OCI-LY3 (cell line): Measurements from ENCODE around the gene ARL13B.
"Not testable (repeated sequence)": the region's sequence is repeated elsewhere in the genome, so short reads cannot be mapped to it uniquely, and the experiment has no call there.

ENCODE experiments used
- H2AFZ ChIP-seq: fragments of 200-600, 300-600 bp; shearing (Covaris generic); 2 replicates; pipeline ENCODE4 v1.6.0; 2014; ENCODE audit warnings: antibody characterized with exemption, low read depth, low read length
- H3K27ac ChIP-seq: fragments of 200-600, 300-600 bp; sonication (generic); 2 replicates; pipeline ENCODE4 v1.5.1; 2014; ENCODE audit warnings: mild to moderate bottlenecking, low read length, moderate library complexity, mixed read lengths
- H3K27me3 ChIP-seq: fragments of 200-600, 300-600 bp; sonication (generic); 2 replicates; pipeline ENCODE4 v1.6.1; 2014; ENCODE audit warnings: low read depth, low read length, mixed read lengths
- H3K36me3 ChIP-seq: fragments of 200-600, 300-600 bp; sonication (generic); replicated peaks from 2 replicates; pipeline ENCODE3; 2014; ENCODE audit warnings: low read depth, low read length, mixed read lengths
- H3K4me1 ChIP-seq: fragments of 300-600, 200-600 bp; sonication (generic); 2 replicates; pipeline ENCODE4 v1.6.1; 2014; ENCODE audit warnings: low read length, mixed read lengths
- H3K4me2 ChIP-seq: fragments of 200-600, 300-600 bp; sonication (generic); 2 replicates; pipeline ENCODE4 v1.6.1; 2014; ENCODE audit warnings: low read length, mixed read lengths
- H3K4me3 ChIP-seq: fragments of 300-600, 200-600 bp; sonication (generic); 2 replicates; pipeline ENCODE4 v1.5.1; 2014; ENCODE audit warnings: antibody characterized with exemption, mild to moderate bottlenecking, low read length, moderate library complexity
- H3K79me2 ChIP-seq: fragments of 300-600, 200-600 bp; shearing (Covaris generic); 2 replicates; pipeline ENCODE4 v1.6.1; 2014; ENCODE audit warnings: mild to moderate bottlenecking, low read length, mixed read lengths
- H3K9ac ChIP-seq: fragments of 300-600, 200-600 bp; shearing (Covaris generic); 2 replicates; pipeline ENCODE4 v1.6.0; 2014; ENCODE audit warnings: mild to moderate bottlenecking, low read length, moderate library complexity
- H3K9me3 ChIP-seq: fragments of 200-600, 300-600 bp; shearing (Covaris generic); 2 replicates; pipeline ENCODE4 v1.6.1; 2014; ENCODE audit warnings: low read length, mixed read lengths; ENCODE audit not compliant: insufficient read depth
- H4K20me1 ChIP-seq: fragments of 200-600, 300-600 bp; sonication (generic); 2 replicates; pipeline ENCODE4 v1.6.1; 2016; ENCODE audit warnings: low read length, mixed read lengths; ENCODE audit not compliant: insufficient read depth
- EZH2phosphoT487 ChIP-seq: fragments of 200-600 bp; shearing (Covaris generic); IDR thresholded peaks from 2 replicates; pipeline ENCODE4 v1.6.1; 2018; ENCODE audit warnings: antibody characterized with exemption, mixed run types, low read depth
- TF ChIP-seq, protein P1 (sequence below): fragments of 200-600, 300-600 bp; sonication (generic); IDR thresholded peaks from 2 replicates; pipeline ENCODE4 v1.5.1; 2014; ENCODE audit warnings: antibody characterized with exemption, low read length, low read depth

ARL13B gene

DNA sequence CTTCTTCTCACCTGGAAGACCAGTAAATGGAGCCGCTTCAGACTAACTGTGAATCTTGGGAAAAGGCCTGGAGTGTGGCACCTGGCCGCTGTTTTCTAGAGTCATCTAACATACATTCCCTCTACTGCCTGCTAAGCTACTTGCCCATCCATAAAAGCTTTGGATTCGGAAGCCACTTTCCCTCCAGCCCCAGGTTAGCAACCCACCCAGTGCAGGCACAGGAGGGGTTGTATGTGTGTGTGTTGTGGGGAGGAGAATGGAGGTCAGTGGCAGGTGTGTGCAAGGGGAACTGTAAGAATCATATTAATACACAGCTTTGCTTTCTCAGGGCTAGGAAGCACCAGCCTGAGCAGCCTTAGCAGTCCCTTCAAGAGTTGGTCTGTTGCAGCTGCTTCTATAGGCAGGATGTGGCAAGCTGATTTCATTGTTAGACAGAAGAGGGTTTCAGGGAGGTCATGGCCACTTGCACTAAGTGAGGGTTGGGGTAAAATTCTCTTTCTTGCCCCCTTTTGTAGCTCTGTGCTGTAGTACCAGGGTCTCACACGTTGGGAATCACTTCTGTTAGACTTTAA lies 91.8 kb downstream of the ARL13B start:
- Histone ChIP-seq H3K4me1 (peaks cover 42% of the 10 kb centered on the region), H3K36me3 (peaks cover 17% of the 10 kb centered on the region), H3K9me3 (no peaks in the 10 kb centered on the region), H3K4me3 (peak overlapping the region; percentile 65), H3K4me2 (peak overlapping the region; percentile 88), H3K79me2 (peaks cover 13% of the 10 kb centered on the region), H2AFZ (no peak overlapping the region), H3K27ac (peak overlapping the region; percentile 93), H3K9ac (peak overlapping the region; percentile 47), H4K20me1 (no peaks in the 10 kb centered on the region), H3K27me3 (no peaks in the 10 kb centered on the region)
- TF ChIP-seq EZH2phosphoT487 = no peak
- TF ChIP-seq, protein P1, sequence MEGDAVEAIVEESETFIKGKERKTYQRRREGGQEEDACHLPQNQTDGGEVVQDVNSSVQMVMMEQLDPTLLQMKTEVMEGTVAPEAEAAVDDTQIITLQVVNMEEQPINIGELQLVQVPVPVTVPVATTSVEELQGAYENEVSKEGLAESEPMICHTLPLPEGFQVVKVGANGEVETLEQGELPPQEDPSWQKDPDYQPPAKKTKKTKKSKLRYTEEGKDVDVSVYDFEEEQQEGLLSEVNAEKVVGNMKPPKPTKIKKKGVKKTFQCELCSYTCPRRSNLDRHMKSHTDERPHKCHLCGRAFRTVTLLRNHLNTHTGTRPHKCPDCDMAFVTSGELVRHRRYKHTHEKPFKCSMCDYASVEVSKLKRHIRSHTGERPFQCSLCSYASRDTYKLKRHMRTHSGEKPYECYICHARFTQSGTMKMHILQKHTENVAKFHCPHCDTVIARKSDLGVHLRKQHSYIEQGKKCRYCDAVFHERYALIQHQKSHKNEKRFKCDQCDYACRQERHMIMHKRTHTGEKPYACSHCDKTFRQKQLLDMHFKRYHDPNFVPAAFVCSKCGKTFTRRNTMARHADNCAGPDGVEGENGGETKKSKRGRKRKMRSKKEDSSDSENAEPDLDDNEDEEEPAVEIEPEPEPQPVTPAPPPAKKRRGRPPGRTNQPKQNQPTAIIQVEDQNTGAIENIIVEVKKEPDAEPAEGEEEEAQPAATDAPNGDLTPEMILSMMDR = no peak

DNA sequence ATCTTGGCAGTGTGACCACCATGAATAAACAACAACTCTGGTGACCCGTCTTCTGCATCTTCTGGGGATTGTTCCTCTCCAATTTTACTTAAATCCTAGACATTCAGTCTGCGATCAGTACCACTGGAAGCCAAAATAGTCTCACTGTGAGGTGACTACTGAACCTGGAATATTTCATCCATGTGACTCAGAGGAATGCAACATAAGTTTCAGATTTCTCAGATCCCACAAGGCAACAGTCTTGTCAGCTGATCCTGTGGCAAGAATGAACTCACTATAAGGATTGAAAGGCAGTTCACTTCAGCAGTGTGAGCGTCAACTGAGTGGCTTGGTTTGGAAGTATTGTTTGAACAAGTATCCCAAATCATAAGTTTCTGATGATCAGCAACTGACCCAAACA lies 96.1 kb downstream of the ARL13B start:
- TF ChIP-seq, protein P1 = no peak
- TF ChIP-seq EZH2phosphoT487 = no peak
- H2AFZ ChIP-seq = no peak overlapping the region
- H3K36me3 ChIP-seq = peaks cover 9% of the 10 kb centered on the region
- peaks cover 19% of the 10 kb centered on the region for H3K4me1 ChIP-seq
- peaks cover 13% of the 10 kb centered on the region for H3K79me2 ChIP-seq
- H3K4me2 ChIP-seq = no peak overlapping the region
- H3K9ac ChIP-seq = no peak overlapping the region
- H3K27me3 ChIP-seq = no peaks in the 10 kb centered on the region
- H3K27ac ChIP-seq = no peak overlapping the region
- no peaks in the 10 kb centered on the region for H3K9me3 ChIP-seq
- H3K4me3 ChIP-seq = no peak overlapping the region
- H4K20me1 ChIP-seq = no peaks in the 10 kb centered on the region

DNA sequence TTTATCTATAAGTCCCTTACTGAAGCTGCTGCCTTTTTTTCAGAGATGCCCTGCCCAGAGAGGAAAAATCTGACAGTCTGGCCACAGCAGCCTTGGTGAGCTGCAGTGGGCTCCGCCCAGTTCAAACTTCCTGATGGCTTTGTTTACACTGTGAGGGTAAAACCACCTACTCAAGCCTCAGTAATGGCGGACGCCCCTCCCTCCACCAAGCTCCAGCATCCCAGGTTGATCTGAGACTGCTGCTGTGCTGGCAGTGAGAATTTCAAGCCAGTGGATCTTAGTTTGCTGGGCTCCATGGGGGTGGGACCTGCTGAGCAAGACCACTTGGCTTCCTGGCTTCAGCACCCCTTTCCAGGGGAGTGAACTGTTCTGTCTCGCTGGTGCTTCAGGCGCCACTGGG lies 100.6 kb downstream of the ARL13B start:
- H3K27me3 ChIP-seq, H3K79me2 ChIP-seq, H3K36me3 ChIP-seq, H3K9me3 ChIP-seq, H2AFZ ChIP-seq, H3K4me2 ChIP-seq, H3K27ac ChIP-seq, H3K4me3 ChIP-seq, H3K9ac ChIP-seq, H4K20me1 ChIP-seq, H3K4me1 ChIP-seq: not testable (repeated sequence)

DNA sequence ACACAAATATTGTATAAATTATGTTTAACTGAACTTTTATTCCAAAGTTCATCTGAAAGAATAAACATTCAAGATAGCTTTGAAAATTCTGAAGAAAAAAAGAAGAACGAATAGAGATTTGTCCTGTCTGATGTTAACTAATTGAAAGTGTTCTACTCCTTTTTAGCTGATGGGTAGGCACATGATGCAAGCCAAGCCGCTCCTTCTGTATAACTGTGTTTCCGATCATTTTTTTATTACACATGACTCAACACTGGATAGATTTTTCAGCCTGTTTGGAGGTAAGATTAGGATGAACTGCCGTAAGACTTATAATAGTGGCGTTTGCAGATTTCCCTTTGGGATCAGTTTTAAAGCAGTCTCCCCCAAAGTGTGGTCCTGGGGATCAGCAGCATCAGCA lies 101.9 kb downstream of the ARL13B start:
- Histone ChIP-seq H3K9ac (no peak overlapping the region), H4K20me1 (0 out of 2 replicates have a peak, but pooled peaks cover 5% of the 10 kb centered on the region), H3K27me3 (no peaks in the 10 kb centered on the region), H3K4me1 (no peaks in the 10 kb centered on the region), H3K4me3 (no peak overlapping the region), H2AFZ (no peak overlapping the region), H3K36me3 (peaks cover 4% of the 10 kb centered on the region), H3K4me2 (no peak overlapping the region), H3K79me2 (no peaks in the 10 kb centered on the region; the same call in 1 of the 2 replicates), H3K9me3 (no peaks in the 10 kb centered on the region), H3K27ac (no peak overlapping the region)
- TF ChIP-seq, protein P1 = no peak
- no peak for TF ChIP-seq EZH2phosphoT487
